GM23338 (cell line): ENCODE data around the gene LYSET. TPM values are rescaled to one million over a fixed set of nuclear protein-coding genes. Genes with fewer than 3 reads are reported as not detected.

Experiments used
- ATAC-seq: fragments of 200-7000 bp; cut with Tn5 transposase; 3 replicates; pipeline ENCODE4 v1.9.1; 2020
- DNase-seq: peaks from one replicate; pipeline ENCODE4 v3.0.0-alpha.2; 2015; ENCODE audit warnings: low spot score
- H2AFZ ChIP-seq: fragments of 200-600 bp; sonication (generic); 2 replicates; pipeline ENCODE4 v1.8.0; 2016; ENCODE audit warnings: antibody characterized with exemption, mild to moderate bottlenecking, moderate library complexity
- H3F3A ChIP-seq: fragments of 200-600 bp; sonication (generic); replicated peaks from 2 replicates; pipeline ENCODE4 v1.8.0; 2017; ENCODE audit warnings: antibody characterized with exemption, mixed run types, low read depth
- H3K27ac ChIP-seq: fragments of 200-600 bp; sonication (generic); 2 replicates; pipeline ENCODE4 v1.6.1; 2016; ENCODE audit warnings: low read depth
- H3K27me3 ChIP-seq: fragments of 200-600 bp; sonication (generic); 2 replicates; pipeline ENCODE4 v1.8.0; 2016; ENCODE audit warnings: mild to moderate bottlenecking, mixed run types, moderate library complexity; ENCODE audit not compliant: insufficient read depth
- H3K36me3 ChIP-seq: fragments of 200-600 bp; sonication (generic); 2 replicates; pipeline ENCODE4 v1.8.0; 2016; ENCODE audit warnings: mild to moderate bottlenecking; ENCODE audit not compliant: insufficient read depth
- H3K4me1 ChIP-seq: fragments of 200-600 bp; sonication (generic); 2 replicates; pipeline ENCODE4 v1.8.0; 2016; ENCODE audit warnings: mild to moderate bottlenecking, moderate library complexity; ENCODE audit not compliant: insufficient read depth
- H3K4me2 ChIP-seq: fragments of 200-600 bp; sonication (generic); 2 replicates; pipeline ENCODE4 v1.7.1; 2017; ENCODE audit warnings: mixed run types
- H3K4me3 ChIP-seq: fragments of 200-600 bp; sonication (generic); 2 replicates; pipeline ENCODE4 v1.6.1; 2016; ENCODE audit warnings: mixed run types
- H3K79me2 ChIP-seq: fragments of 200-600 bp; sonication (generic); replicated peaks from 2 replicates; pipeline ENCODE4 v1.8.0; 2017; ENCODE audit warnings: mild to moderate bottlenecking; ENCODE audit not compliant: insufficient read depth
- H3K9me2 ChIP-seq: fragments of 200-600 bp; sonication (generic); 2 replicates; pipeline ENCODE4 v1.8.0; 2017; ENCODE audit not compliant: insufficient read depth
- H4K20me1 ChIP-seq: fragments of 200-600 bp; sonication (generic); replicated peaks from 2 replicates; pipeline ENCODE4 v1.8.0; 2017; ENCODE audit warnings: mild to moderate bottlenecking; ENCODE audit not compliant: insufficient read depth
- H3K27ac Mint-ChIP-seq: 2 replicates; pipeline ENCODE4 v1.8.0; 2020; ENCODE audit warnings: inconsistent platforms, mild to moderate bottlenecking, moderate library complexity, mixed read lengths
- H3K27me3 Mint-ChIP-seq: 3 replicates; pipeline ENCODE4 v1.8.0; 2022; ENCODE audit warnings: low read depth, mild to moderate bottlenecking, moderate library complexity, mixed read lengths, inconsistent platforms; ENCODE audit not compliant: insufficient read depth, poor library complexity
- H3K36me3 Mint-ChIP-seq: 3 replicates; pipeline ENCODE4 v1.8.0; 2021; ENCODE audit warnings: low read depth, mild to moderate bottlenecking, inconsistent platforms, moderate library complexity, mixed read lengths
- H3K4me1 Mint-ChIP-seq: 3 replicates; pipeline ENCODE4 v1.8.0; 2020; ENCODE audit warnings: mild to moderate bottlenecking, inconsistent platforms, mixed read lengths
- H3K4me3 Mint-ChIP-seq: 3 replicates; pipeline ENCODE4 v1.8.0; 2021; ENCODE audit warnings: moderate library complexity, mild to moderate bottlenecking, inconsistent platforms, mixed read lengths
- H3K9me3 Mint-ChIP-seq: 3 replicates; pipeline ENCODE4 v1.8.0; 2020; ENCODE audit warnings: moderate library complexity, mild to moderate bottlenecking, inconsistent platforms, mixed read lengths
- CREB1 ChIP-seq: fragments of 250-450 bp; sonication (Bioruptor Pico); IDR thresholded peaks from 2 replicates; pipeline ENCODE4 v1.5.0; 2020; ENCODE audit warnings: low read depth, mild to moderate bottlenecking, moderate library complexity
- EZH2 ChIP-seq: fragments of 200-600 bp; sonication (generic); IDR thresholded peaks from one replicate; pipeline ENCODE4 v1.8.0; 2017; ENCODE audit warnings: antibody characterized with exemption, mild to moderate bottlenecking, low read depth; ENCODE audit not compliant: unreplicated experiment
- EZH2phosphoT487 ChIP-seq: fragments of 200-600 bp; sonication (generic); IDR thresholded peaks from one replicate; pipeline ENCODE4 v1.8.1; 2018; ENCODE audit warnings: antibody characterized with exemption; ENCODE audit not compliant: unreplicated experiment
- JUNB ChIP-seq: IDR thresholded peaks from one replicate; pipeline ENCODE4 v1.6.1; 2016; ENCODE audit warnings: antibody characterized with exemption; ENCODE audit not compliant: unreplicated experiment
- POLR2AphosphoS5 ChIP-seq: IDR thresholded peaks from 2 replicates; pipeline ENCODE4 v1.6.1; 2016; ENCODE audit warnings: antibody characterized with exemption, low read depth
- REST ChIP-seq: IDR thresholded peaks from one replicate; pipeline ENCODE4 v1.6.1; 2018; ENCODE audit warnings: antibody characterized with exemption; ENCODE audit not compliant: unreplicated experiment
- STAT1 ChIP-seq: IDR thresholded peaks from one replicate; pipeline ENCODE4 v1.6.1; 2016; ENCODE audit warnings: antibody characterized with exemption; ENCODE audit not compliant: unreplicated experiment
- ZNF331 ChIP-seq: fragments of 250-450 bp; sonication (Bioruptor Pico); IDR thresholded peaks from 2 replicates; pipeline ENCODE4 v1.5.0; 2020; ENCODE audit warnings: low read depth, mild to moderate bottlenecking, moderate library complexity
- ZNF462 ChIP-seq: fragments of 250-450 bp; sonication (Bioruptor Pico); IDR thresholded peaks from 2 replicates; pipeline ENCODE4 v1.5.0; 2020; ENCODE audit warnings: mild to moderate bottlenecking, moderate library complexity
- polyA plus RNA-seq: library from polyadenylated mRNA; unstranded; fragments of >200 nt; fragmentation: Nextera tagmentation; extraction: Ambion mirVana; gene quantifications from 2 replicates; pipeline ENCODE4 v1.2.1, GENCODE V29; 2016
- total RNA-seq: library from RNA; depleted of rRNA; stranded (reverse); fragments of >200 nt; shearing (Covaris generic); gene quantifications from 2 replicates; pipeline ENCODE4 v1.2.3, GENCODE V29; 2014
- TF ChIP-seq, protein P1 (sequence below): IDR thresholded peaks from 2 replicates; pipeline ENCODE4 v1.6.1; 2016; ENCODE audit warnings: antibody characterized with exemption

Gene LYSET
- total and polyA plus RNA-seq, 2 experiments from 2014 or later, result 14.2 to 34.0 TPM

GRCh38 chr14:93135399-93135798 lies 49.7 kb upstream of the LYSET start:
- Histone ChIP-seq H3F3A (no peaks in the 10 kb centered on the region), H3K79me2 (no peaks in the 10 kb centered on the region), H3K4me1 (no peaks in the 10 kb centered on the region), H3K4me3 (no peak overlapping the region), H3K27ac (no peak overlapping the region), H4K20me1 (no peaks in the 10 kb centered on the region), H3K27me3 (no peaks in the 10 kb centered on the region), H3K36me3 (no peaks in the 10 kb centered on the region), H3K9me2 (no peaks in the 10 kb centered on the region), H3K4me2 (no peak overlapping the region), H2AFZ (no peak overlapping the region)
- H3K36me3 Mint-ChIP-seq, result no peaks in the 10 kb centered on the region
- H3K27ac Mint-ChIP-seq, result no peak overlapping the region
- DNase-seq, result no peak
- H3K9me3 Mint-ChIP-seq, result no peaks in the 10 kb centered on the region
- ATAC-seq, result no peak
- H3K4me3 Mint-ChIP-seq, result no peak overlapping the region
- peaks cover 2% of the 10 kb centered on the region for H3K27me3 Mint-ChIP-seq
- peaks cover 7% of the 10 kb centered on the region; the same call in 2 of the 3 replicates for H3K4me1 Mint-ChIP-seq
- no peak for TF ChIP-seq ZNF462
- no peak for TF ChIP-seq REST
- TF ChIP-seq EZH2, result no peak
- no peak for TF ChIP-seq EZH2phosphoT487
- TF ChIP-seq STAT1, result no peak
- TF ChIP-seq ZNF331 (CRISPR knock-in tag), result no peak
- TF ChIP-seq, protein P1, sequence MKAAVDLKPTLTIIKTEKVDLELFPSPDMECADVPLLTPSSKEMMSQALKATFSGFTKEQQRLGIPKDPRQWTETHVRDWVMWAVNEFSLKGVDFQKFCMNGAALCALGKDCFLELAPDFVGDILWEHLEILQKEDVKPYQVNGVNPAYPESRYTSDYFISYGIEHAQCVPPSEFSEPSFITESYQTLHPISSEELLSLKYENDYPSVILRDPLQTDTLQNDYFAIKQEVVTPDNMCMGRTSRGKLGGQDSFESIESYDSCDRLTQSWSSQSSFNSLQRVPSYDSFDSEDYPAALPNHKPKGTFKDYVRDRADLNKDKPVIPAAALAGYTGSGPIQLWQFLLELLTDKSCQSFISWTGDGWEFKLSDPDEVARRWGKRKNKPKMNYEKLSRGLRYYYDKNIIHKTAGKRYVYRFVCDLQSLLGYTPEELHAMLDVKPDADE, result no peak
- no peak for TF ChIP-seq POLR2AphosphoS5
- no peak for TF ChIP-seq JUNB
- no peak for TF ChIP-seq CREB1 (CRISPR knock-in tag)
